Uterus (tissue), 4 donors: Measurements from ENCODE around the gene UCHL3. TPM values are rescaled to one million over a fixed set of nuclear protein-coding genes. Genes with fewer than 3 reads are reported as not detected.

Experiments used
- DNase-seq, 2 donors: peaks; one replicate each; pipeline ENCODE4 v3.0.0-alpha.2; 2019 to 2020
- H3K27ac ChIP-seq, 2 donors: fragments of 200-600 bp; sonication (generic); 1 replicate in 1 of 2; 2 replicates in 1 of 2; pipeline ENCODE4 v1.5.1; 2016 to 2018
- H3K27me3 ChIP-seq, 2 donors: fragments of 200-600 bp; sonication (generic); one replicate each; pipeline ENCODE4 v1.5.1; 2018 to 2019; ENCODE audit warnings: control low read depth in 1 of 2
- H3K36me3 ChIP-seq, 2 donors: fragments of 200-600 bp; sonication (generic); one replicate each; pipeline ENCODE4 v1.5.1; 2019; ENCODE audit warnings: control low read depth in 1 of 2
- H3K4me1 ChIP-seq, 2 donors: fragments of 200-600 bp; sonication (generic); one replicate each; pipeline ENCODE4 v1.5.1; 2018 to 2019; ENCODE audit warnings: control low read depth in 1 of 2
- H3K4me3 ChIP-seq, 2 donors: fragments of 200-600 bp; sonication (generic); 1 replicate in 1 of 2; 2 replicates in 1 of 2; pipeline ENCODE4 v1.5.1; 2018 to 2019; ENCODE audit warnings: mild to moderate bottlenecking in 1 of 2
- H3K9me3 ChIP-seq, 2 donors: fragments of 200-600 bp; sonication (generic); one replicate each; pipeline ENCODE4 v1.5.1; 2019; ENCODE audit warnings: control low read depth in 1 of 2
- POLR2A ChIP-seq, 2 donors: fragments of 450-650 bp; IDR thresholded peaks; one replicate each; pipeline ENCODE4 v1.6.1; 2016; ENCODE audit warnings: antibody characterized with exemption in 2 of 2, mild to moderate bottlenecking in 1 of 2, moderate library complexity in 1 of 2
- intact Hi-C: fragments of 100-400 bp; cut with DNase I; formaldehyde crosslinking; loops from one replicate; pipeline ENCODE4 v1.15.1; 2023; ENCODE audit warnings: low total_unique reads
- total RNA-seq, 4 donors: library from RNA; depleted of rRNA in 3 of 4; stranded (reverse); fragments of >200 nt in 3 of 4; gene quantifications; one replicate each; pipeline versions ENCODE4 v1.1.0 to v1.2.4, GENCODE V29; 2014 to 2023
- TF ChIP-seq, protein P1 (sequence below), 4 experiments: fragments of 200-600 bp in 2 of 4; fragments of 450-650 bp in 2 of 4; sonication (generic) in 2 of 4; IDR thresholded peaks; one replicate each; pipeline ENCODE4 v1.5.1; 2016 to 2019; ENCODE audit warnings: antibody characterized with exemption in 4 of 4, mild to moderate bottlenecking in 2 of 4, moderate library complexity in 1 of 4
- donor health status: DM: yes; HTN: yes; CAD: no.

Gene UCHL3
- total RNA-seq, 4 donors from 2014 or later = 12.7 to 19.6 (median 17.7) TPM

DNA sequence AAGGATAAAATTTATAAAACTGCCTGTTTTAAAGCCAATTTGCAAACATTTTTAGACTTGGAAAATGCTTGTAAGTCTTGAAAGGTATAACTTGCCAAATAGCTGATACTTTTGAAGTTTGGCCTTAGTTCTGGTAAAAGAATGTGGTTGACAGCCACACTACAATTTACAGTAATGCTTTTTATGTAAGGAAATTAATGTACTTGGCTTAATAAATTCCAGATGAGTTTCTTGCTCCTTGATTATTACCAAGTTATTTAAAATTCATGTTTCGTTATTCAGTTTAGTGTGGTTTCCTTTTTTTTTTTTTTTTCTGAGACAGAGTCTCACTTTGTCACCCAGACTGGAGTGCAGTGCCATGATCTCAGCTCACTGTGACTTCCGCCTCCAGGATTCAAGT, 101.4 kb downstream of the UCHL3 start:
- H3K27ac ChIP-seq = no peak overlapping the region
- H3K27me3 ChIP-seq = no peaks in the 10 kb centered on the region
- intact Hi-C loops = no loop called here
- no peaks in the 10 kb centered on the region for H3K4me1 ChIP-seq
- no peaks in the 10 kb centered on the region for H3K9me3 ChIP-seq
- DNase-seq = no peak
- H3K4me3 ChIP-seq = no peak overlapping the region
- H3K36me3 ChIP-seq = no peaks in the 10 kb centered on the region
- no peak for TF ChIP-seq POLR2A (IDR thresholded peaks at IDR 0.05)
- TF ChIP-seq, protein P1, sequence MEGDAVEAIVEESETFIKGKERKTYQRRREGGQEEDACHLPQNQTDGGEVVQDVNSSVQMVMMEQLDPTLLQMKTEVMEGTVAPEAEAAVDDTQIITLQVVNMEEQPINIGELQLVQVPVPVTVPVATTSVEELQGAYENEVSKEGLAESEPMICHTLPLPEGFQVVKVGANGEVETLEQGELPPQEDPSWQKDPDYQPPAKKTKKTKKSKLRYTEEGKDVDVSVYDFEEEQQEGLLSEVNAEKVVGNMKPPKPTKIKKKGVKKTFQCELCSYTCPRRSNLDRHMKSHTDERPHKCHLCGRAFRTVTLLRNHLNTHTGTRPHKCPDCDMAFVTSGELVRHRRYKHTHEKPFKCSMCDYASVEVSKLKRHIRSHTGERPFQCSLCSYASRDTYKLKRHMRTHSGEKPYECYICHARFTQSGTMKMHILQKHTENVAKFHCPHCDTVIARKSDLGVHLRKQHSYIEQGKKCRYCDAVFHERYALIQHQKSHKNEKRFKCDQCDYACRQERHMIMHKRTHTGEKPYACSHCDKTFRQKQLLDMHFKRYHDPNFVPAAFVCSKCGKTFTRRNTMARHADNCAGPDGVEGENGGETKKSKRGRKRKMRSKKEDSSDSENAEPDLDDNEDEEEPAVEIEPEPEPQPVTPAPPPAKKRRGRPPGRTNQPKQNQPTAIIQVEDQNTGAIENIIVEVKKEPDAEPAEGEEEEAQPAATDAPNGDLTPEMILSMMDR (IDR thresholded peaks at IDR 0.05) = no peak

- H3K36me3 ChIP-seq = no peaks in the 10 kb centered on the region
- H3K4me1 ChIP-seq = no peaks in the 10 kb centered on the region
- H3K9me3 ChIP-seq = no peaks in the 10 kb centered on the region
- H3K4me3 ChIP-seq = no peak overlapping the region
- TF ChIP-seq, protein P1 (IDR thresholded peaks at IDR 0.05) = no peak
- no peak for TF ChIP-seq POLR2A (IDR thresholded peaks at IDR 0.05)
- H3K27me3 ChIP-seq = no peaks in the 10 kb centered on the region
- no peak overlapping the region for H3K27ac ChIP-seq
- intact Hi-C loops = no loop called here
- no peak for DNase-seq
These were observed 103.1 kb downstream of the UCHL3 start for GRCh38 chr13:75652726-75653125.

Other genes starting within 250 kb of the UCHL3 start
- 10 to 100 TPM; 20.2 to 74.7 (median 30.9) TPM for gene TBC1D4, start 67.6 kb upstream of the UCHL3 start, total RNA-seq
- gene COMMD6, start 11.9 kb upstream of the UCHL3 start, total RNA-seq = 1,000 to 10,000 TPM in 1 of 4 donors, 100 to 1,000 TPM in 2, 10 to 100 TPM in 1; 33.7 to 1,264 (median 574) TPM
- gene LMO7, start 86.5 kb downstream of the UCHL3 start, total RNA-seq = 10 to 100 TPM in 3 of 4 donors, 1 to 10 TPM in 1; 2.6 to 55.4 (median 24.2) TPM